Heart left ventricle (tissue), 16 donors: ENCODE measurements around the gene RBPJL. TPM values are rescaled to one million over a fixed set of nuclear protein-coding genes. Genes with fewer than 3 reads are reported as not detected.
A peak's percentile ranks its signal among the peaks of the same experiment; 100 is the strongest.

Source experiments
- ATAC-seq, 4 donors: fragments of 200-7000 bp; cut with Tn5 transposase; one replicate each; pipeline ENCODE4 v1.9.1; 2020 to 2022; ENCODE audit warnings: moderate library complexity in 4 of 4, mild to moderate bottlenecking in 3 of 4, moderate number of reproducible peaks in 1 of 4
- DNase-seq, 5 donors: peaks; one replicate each; pipeline ENCODE4 v3.0.0-alpha.2; 2020
- H3K27ac ChIP-seq, 12 donors: fragments of 200-600 bp; sonication (generic) in 4 of 12; one replicate each; pipeline versions ENCODE4 v1.5.0 to v1.8.0; 2016 to 2022; ENCODE audit warnings: mild to moderate bottlenecking in 2 of 12
- H3K27me3 ChIP-seq, 9 donors: fragments of 200-600 bp; sonication (generic) in 2 of 9; one replicate each; pipeline versions ENCODE4 v1.5.1 to v1.8.0; 2016 to 2022; ENCODE audit warnings: mild to moderate bottlenecking in 3 of 9
- H3K36me3 ChIP-seq, 9 donors: fragments of 200-600 bp; sonication (generic) in 2 of 9; one replicate each; pipeline versions ENCODE4 v1.5.0 to v1.8.0; 2018 to 2022; ENCODE audit warnings: mild to moderate bottlenecking in 2 of 9
- H3K4me1 ChIP-seq, 12 donors: fragments of 200-600 bp; sonication (generic) in 4 of 12; one replicate each; pipeline versions ENCODE4 v1.5.0 to v1.8.0; 2016 to 2022; ENCODE audit warnings: mild to moderate bottlenecking in 3 of 12
- H3K4me3 ChIP-seq, 12 donors: fragments of 200-600 bp; sonication (generic) in 4 of 12; one replicate each; pipeline versions ENCODE4 v1.5.0 to v1.8.0; 2017 to 2022; ENCODE audit warnings: mild to moderate bottlenecking in 9 of 12, moderate library complexity in 4 of 12
- H3K9me3 ChIP-seq, 12 donors: fragments of 200-600 bp; sonication (generic) in 4 of 12; one replicate each; pipeline versions ENCODE4 v1.5.0 to v1.8.0; 2016 to 2022; ENCODE audit warnings: mild to moderate bottlenecking in 1 of 12
- CTCF ChIP-seq, 12 donors: fragments of 200-600 bp; sonication (generic) in 4 of 12; IDR thresholded peaks; one replicate each; pipeline versions ENCODE4 v1.5.0 to v1.8.0; 2018 to 2022; ENCODE audit warnings: antibody characterized with exemption in 12 of 12, mild to moderate bottlenecking in 5 of 12
- POLR2A ChIP-seq, 2 donors: fragments of 450-650 bp; IDR thresholded peaks; one replicate each; pipeline ENCODE4 v1.6.1; 2017; ENCODE audit warnings: antibody characterized with exemption in 2 of 2, mild to moderate bottlenecking in 2 of 2, moderate library complexity in 2 of 2
- WGBS, 4 donors: extraction: QIAGEN DNeasy Blood & Tissue Kit in 2 of 4; methylation state at CpG; one replicate each; pipeline versions ENCODE4 v1.1.5 to v1.1.7; 2013 to 2018; 5-methylcytosine and 5-hydroxymethylcytosine counted together
- intact Hi-C, 10 donors: fragments of 100-400 bp; cut with DNase I; formaldehyde crosslinking; loops; one replicate each; pipeline versions ENCODE4 v1.11.1 to v1.14.2; 2022
- polyA plus RNA-seq, 2 donors: library from polyadenylated mRNA; stranded (reverse); fragments of 200-250 nt; gene quantifications; one replicate each; pipeline ENCODE4 v1.2.3, GENCODE V29; 2013
- total RNA-seq, 9 donors: library from RNA; depleted of rRNA in 2 of 9; stranded (reverse); fragments of >200 nt in 2 of 9; fragmentation: NEBNext Ultra II Directional in 3 of 9; extraction: Animal tissue kit (Norgen Biotek cat#: 25700) in 3 of 9; gene quantifications; one replicate each; pipeline versions ENCODE4 v1.1.0 to v1.2.4, GENCODE V29; 2016 to 2023
- donor health status: ischemic (EF 13 %, LVEDD 7.1; RV severe dilation, severe dysfunction).
- donor health status: healthy with polysubstance abuse.
- donor health status: DM: no; HTN: yes; CAD: no.
- donor health status: DM: no; HTN: no; CAD: no.
- donor health status: ischemic (EF 25% LVEDD 6.9; RV normal size, moderate dysfunction).
- donor health status: ischemic (EF 25% LVEDD 5.7; RV mildly dilated, moderate dysfunction).
- donor health status: healthy.
- donor health status: DM: yes; HTN: yes; CAD: no.
- donor health status: ischemic (EF 35%, LVEDD 5.7; RV mildly dilated, moderate dysfunction).
- donor health status: nonischemic (EF 11% LVEDD 7.7; RV severe dilation, severe dysfunction).
- donor health status: DM: yes; HTN: yes; CAD: no.
- donor health status: PGD.
- donor health status: ischemic (EF 29% LVEDD 5.4; RV normal size, mild dysfunction).
- donor health status: nonischemic (EF 23%, LVEDD 6.1; RV moderate dilation, normal function).

The RBPJL gene
- total and polyA plus RNA-seq, 11 donors = not detected

DNA sequence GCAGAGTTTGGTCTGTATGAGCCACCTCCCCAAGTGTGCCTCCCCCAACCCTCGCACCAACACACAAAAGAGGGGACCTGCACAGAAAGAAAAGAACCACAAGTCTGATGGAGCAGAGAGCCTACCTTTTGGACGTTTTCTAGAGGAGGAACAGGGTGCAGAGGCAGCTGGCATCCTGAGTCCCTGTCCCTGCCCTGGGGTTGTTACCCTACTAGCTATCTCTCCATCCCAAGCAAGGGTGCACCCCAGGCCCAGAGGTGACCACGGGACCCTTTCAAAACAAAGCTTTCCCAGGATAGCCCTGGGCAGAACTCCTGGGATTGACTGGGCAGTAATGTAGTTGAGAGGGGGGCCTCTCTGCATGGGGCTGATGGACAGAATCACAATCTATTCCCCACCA lies 11.2 kb downstream of the RBPJL start:
- no peak for ATAC-seq
- intact Hi-C loops = loop anchor here (2.0 to 5.0 kb wide), 7 partner anchors 45 to 454 kb away; partner anchors contain the start of gene SYS1 (in 1 of the 10)
- Histone ChIP-seq H3K9me3 (no peaks in the 10 kb centered on the region), H3K27ac (no peak overlapping the region), H3K4me1 (peaks cover 0 to 19% (median 0%) of the 10 kb centered on the region in 12 donors), H3K4me3 (no peak overlapping the region), H3K27me3 (peaks cover 7 to 35% (median 27%) of the 10 kb centered on the region in 9 donors), H3K36me3 (no peaks in the 10 kb centered on the region)
- WGBS, 4 donors = 50 to 68% (median 60%) methylated on average over 3 of the region's 3 CpGs
- TF ChIP-seq CTCF (IDR thresholded peaks at IDR 0.05) (no peak), POLR2A (IDR thresholded peaks at IDR 0.05) (no peak)
- DNase-seq = no peak

DNA sequence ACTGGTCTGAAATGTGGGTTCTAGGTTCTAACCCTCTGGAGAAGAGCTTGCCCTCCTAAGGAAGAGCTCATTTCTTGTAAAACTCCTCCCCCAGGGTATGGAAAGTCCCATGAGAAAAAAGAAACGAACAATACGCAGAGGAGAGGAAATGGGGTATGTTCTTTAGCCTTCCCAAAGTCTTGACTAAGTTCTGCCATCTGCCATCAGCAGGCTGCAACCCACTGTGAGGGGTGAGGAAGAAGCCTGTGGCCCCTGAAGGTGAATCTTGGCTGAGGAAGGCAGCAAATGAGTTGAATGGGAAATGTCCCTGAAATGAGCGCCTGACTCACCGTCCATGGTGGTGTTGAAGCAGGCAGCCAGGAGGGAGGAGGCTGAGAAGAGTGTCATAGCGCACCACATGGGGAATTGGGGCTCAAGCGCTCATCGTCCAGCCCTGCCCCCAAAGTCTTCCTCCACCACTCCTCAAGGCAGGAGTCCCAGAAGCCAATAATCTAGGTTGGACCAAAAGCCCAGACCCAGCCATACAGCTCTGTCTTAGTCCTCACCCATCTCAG lies 11.8 kb downstream of the RBPJL start:
- Histone ChIP-seq H3K9me3 (no peaks in the 10 kb centered on the region), H3K36me3 (no peaks in the 10 kb centered on the region), H3K27me3 (peaks cover 7 to 35% (median 27%) of the 10 kb centered on the region in 9 donors), H3K27ac (no peak overlapping the region), H3K4me3 (no peak overlapping the region), H3K4me1 (peaks cover 0 to 22% (median 0%) of the 10 kb centered on the region in 12 donors)
- 73 to 84% (median 74%) methylated on average over 7 of the region's 7 CpGs for WGBS, 4 donors
- no peak for TF ChIP-seq CTCF (IDR thresholded peaks at IDR 0.05)
- TF ChIP-seq POLR2A (IDR thresholded peaks at IDR 0.05) = no peak
- ATAC-seq (no peak), DNase-seq (no peak)
- intact Hi-C loops = loop anchor here (2.0 to 5.0 kb wide), 7 partner anchors 44 to 454 kb away; partner anchors contain the start of gene SYS1 (in 1 of the 10)

DNA sequence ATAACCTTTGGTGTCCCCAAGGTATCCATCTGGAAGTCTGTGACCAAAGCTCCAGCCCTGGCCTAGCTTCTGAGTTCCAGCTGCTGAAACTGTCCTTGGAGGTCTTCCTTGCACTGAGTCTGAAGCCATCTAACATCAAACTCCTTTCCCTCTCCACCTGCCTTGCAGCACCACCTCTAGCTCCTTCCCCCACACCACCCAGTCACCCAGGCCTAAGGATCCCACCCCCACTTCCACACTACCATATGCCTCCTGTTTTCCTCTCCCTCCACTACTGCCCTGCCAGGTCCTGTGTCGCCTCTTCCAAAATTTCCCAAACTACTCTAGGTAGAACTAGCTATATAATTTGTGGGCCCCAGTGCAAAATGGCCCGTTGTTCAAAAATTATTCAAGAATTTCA lies 12.3 kb downstream of the RBPJL start:
- H3K9me3 ChIP-seq = no peaks in the 10 kb centered on the region
- peaks cover 0 to 22% (median 0%) of the 10 kb centered on the region in 12 donors for H3K4me1 ChIP-seq
- H3K36me3 ChIP-seq = no peaks in the 10 kb centered on the region
- TF ChIP-seq POLR2A (IDR thresholded peaks at IDR 0.05) (no peak), CTCF (IDR thresholded peaks at IDR 0.05) (no peak)
- ATAC-seq (no peak), DNase-seq (no peak)
- no peak overlapping the region for H3K4me3 ChIP-seq
- 81 to 86% (median 86%) methylated on average over 2 of the region's 2 CpGs for WGBS, 4 donors
- peaks cover 7 to 30% (median 24%) of the 10 kb centered on the region in 9 donors for H3K27me3 ChIP-seq
- peak overlapping the region in 1 of 12 donors; percentile 16 for H3K27ac ChIP-seq
- intact Hi-C loops = loop anchor here (1.0 to 5.0 kb wide), 10 partner anchors 44 to 453 kb away; partner anchors contain the start of gene SYS1 (in 1 of the 10)

DNA sequence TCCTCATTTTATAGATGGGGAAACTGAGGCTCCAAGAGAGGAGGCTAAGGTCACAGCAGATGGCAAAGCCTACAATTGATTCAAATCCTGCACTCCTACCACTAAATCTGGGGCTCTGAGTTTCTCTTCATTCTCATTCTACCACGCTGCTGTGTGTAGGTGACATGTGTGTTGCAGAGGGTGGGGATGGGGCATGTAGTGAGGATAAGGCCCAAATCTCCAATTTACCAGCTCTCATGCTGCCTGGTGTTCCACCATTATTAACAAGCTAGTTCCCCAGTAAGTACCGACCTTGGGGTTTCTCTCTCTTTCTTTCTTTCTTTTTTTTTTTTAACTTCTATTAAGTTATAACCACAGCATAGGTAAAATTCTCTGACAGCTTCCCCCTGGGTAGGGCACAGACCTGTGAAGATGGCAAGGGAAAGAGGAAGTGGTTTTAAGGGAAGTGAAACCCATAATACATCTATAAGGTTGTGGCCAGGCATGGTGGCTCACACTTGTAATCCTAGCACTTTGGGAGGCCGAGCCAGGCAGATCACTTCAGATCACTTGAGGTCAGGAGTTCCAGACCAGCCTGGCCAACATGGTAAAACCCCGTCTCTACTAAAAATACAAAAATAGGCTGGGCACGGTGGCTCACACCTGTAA lies 14.4 kb downstream of the RBPJL start:
- TF ChIP-seq CTCF (IDR thresholded peaks at IDR 0.05) (no peak), POLR2A (IDR thresholded peaks at IDR 0.05) (no peak)
- ATAC-seq = no peak
- WGBS, 4 donors = 79 to 94% (median 89%) methylated on average over 5 of the region's 5 CpGs
- H3K36me3 ChIP-seq = peaks cover 0 to 18% (median 9%) of the 10 kb centered on the region in 9 donors
- H3K27ac ChIP-seq = no peak overlapping the region
- no peaks in the 10 kb centered on the region for H3K9me3 ChIP-seq
- H3K4me3 ChIP-seq = no peak overlapping the region
- no peak for DNase-seq
- peaks cover 0 to 22% (median 0%) of the 10 kb centered on the region in 12 donors for H3K4me1 ChIP-seq
- intact Hi-C loops = loop anchor here in 6 of 10 donors (5.0 kb wide), 4 partner anchors 41 to 451 kb away; partner anchors contain the start of gene SYS1 (in 1 of the 6)
- peaks cover 4 to 18% (median 8%) of the 10 kb centered on the region in 9 donors for H3K27me3 ChIP-seq
